Stimulated activated CD4-positive, alpha-beta T cell treated with anti-CD3 and anti-CD28 coated beads, Interleukin-4, amount 100 ng/mL, for 24 hours (primary cell): Measurements from ENCODE around the gene HSDL2.
"Not testable (repeated sequence)": the region's sequence is repeated elsewhere in the genome, so short reads cannot be mapped to it uniquely, and the experiment has no call there.

Experiments
- DNase-seq: peaks from one replicate; pipeline ENCODE4 v3.0.0-alpha.2; 2020

The HSDL2 gene

GRCh38 chr9:112380102-112380824 is at the start of gene HSDL2:
Gene HSDL2, plus strand, starts transcription at chr9:112380108. Its CDS starts 56 bp downstream, at chr9:112380164.
- DNase-seq: peak; percentile 27

- DNase-seq: no peak
Measured at GRCh38 chr9:112331674-112331952, 48.3 kb upstream of the HSDL2 start.

- no peak for DNase-seq
Measured at GRCh38 chr9:112332214-112332613, 47.7 kb upstream of the HSDL2 start.

- DNase-seq: no peak
Measured at GRCh38 chr9:112332674-112332976, 47.3 kb upstream of the HSDL2 start.

GRCh38 chr9:112332977-112333638 is 46.8 kb upstream of the HSDL2 start, which contains the start of gene PTBP3:
Gene PTBP3, minus strand, starts transcription at chr9:112333619. Its CDS starts 35,754 bp downstream, at chr9:112297865.
- peak; percentile 74 for DNase-seq

GRCh38 chr9:112333639-112334431 is 46.1 kb upstream of the HSDL2 start:
- DNase-seq: peak; percentile 91

GRCh38 chr9:112334432-112334841 is 45.5 kb upstream of the HSDL2 start:
- peak; percentile 62 for DNase-seq

- DNase-seq: no peak
Measured at GRCh38 chr9:112337547-112337946, 42.4 kb upstream of the HSDL2 start.

GRCh38 chr9:112338561-112338960 is 41.3 kb upstream of the HSDL2 start:
- no peak for DNase-seq

GRCh38 chr9:112339886-112340285 is 40.0 kb upstream of the HSDL2 start:
- no peak for DNase-seq

GRCh38 chr9:112341730-112342129 is 38.2 kb upstream of the HSDL2 start:
- no peak for DNase-seq

- DNase-seq: peak; percentile 79
Measured at GRCh38 chr9:112348257-112349007, 31.5 kb upstream of the HSDL2 start.

GRCh38 chr9:112349008-112349333 is 30.9 kb upstream of the HSDL2 start:
- no peak for DNase-seq

- DNase-seq: no peak
Measured at GRCh38 chr9:112351184-112351583, 28.7 kb upstream of the HSDL2 start.

- no peak for DNase-seq
Measured at GRCh38 chr9:112352209-112352608, 27.7 kb upstream of the HSDL2 start.

GRCh38 chr9:112354081-112354743 is 25.7 kb upstream of the HSDL2 start:
- no peak for DNase-seq

- DNase-seq: no peak
Measured at GRCh38 chr9:112355427-112355897, 24.4 kb upstream of the HSDL2 start.

- DNase-seq: no peak
Measured at GRCh38 chr9:112360047-112360804, 19.7 kb upstream of the HSDL2 start.

GRCh38 chr9:112361601-112362000 is 18.3 kb upstream of the HSDL2 start:
- DNase-seq: peak; percentile 27

- DNase-seq: no peak
Measured at GRCh38 chr9:112364761-112365160, 15.1 kb upstream of the HSDL2 start.

- DNase-seq: not testable (repeated sequence)
Measured at GRCh38 chr9:112365257-112365656, 14.7 kb upstream of the HSDL2 start.

- DNase-seq: no peak
Measured at GRCh38 chr9:112366591-112366990, 13.3 kb upstream of the HSDL2 start.
